ENCODE measurements around the gene PHF2.

PHF2 gene
- long read RNA-seq, donor 1, result 0 reads
- long read RNA-seq, donor 2, full-length matches to known transcripts, result 1 of 1 reads
- long read RNA-seq, donor 2, partial matches to known transcripts, result 0 of 1 reads
- long read RNA-seq, donor 2, other reads (novel, unspliced or antisense), result 0 of 1 reads
- long read RNA-seq, donor 3, result 0 reads
- long read RNA-seq, donor 4, partial matches to known transcripts, result 27 of 27 reads
- long read RNA-seq, donor 4, other reads (novel, unspliced or antisense), result 0 of 27 reads
- long read RNA-seq, donor 5, result 0 reads
- long read RNA-seq, donor 6, partial matches to known transcripts, result 26 of 26 reads
- long read RNA-seq, donor 6, other reads (novel, unspliced or antisense), result 0 of 26 reads
- long read RNA-seq, donor 7, partial matches to known transcripts, result 45 of 45 reads
- long read RNA-seq, donor 7, other reads (novel, unspliced or antisense), result 0 of 45 reads
- long read RNA-seq, donor 8, result 0 reads

DNA sequence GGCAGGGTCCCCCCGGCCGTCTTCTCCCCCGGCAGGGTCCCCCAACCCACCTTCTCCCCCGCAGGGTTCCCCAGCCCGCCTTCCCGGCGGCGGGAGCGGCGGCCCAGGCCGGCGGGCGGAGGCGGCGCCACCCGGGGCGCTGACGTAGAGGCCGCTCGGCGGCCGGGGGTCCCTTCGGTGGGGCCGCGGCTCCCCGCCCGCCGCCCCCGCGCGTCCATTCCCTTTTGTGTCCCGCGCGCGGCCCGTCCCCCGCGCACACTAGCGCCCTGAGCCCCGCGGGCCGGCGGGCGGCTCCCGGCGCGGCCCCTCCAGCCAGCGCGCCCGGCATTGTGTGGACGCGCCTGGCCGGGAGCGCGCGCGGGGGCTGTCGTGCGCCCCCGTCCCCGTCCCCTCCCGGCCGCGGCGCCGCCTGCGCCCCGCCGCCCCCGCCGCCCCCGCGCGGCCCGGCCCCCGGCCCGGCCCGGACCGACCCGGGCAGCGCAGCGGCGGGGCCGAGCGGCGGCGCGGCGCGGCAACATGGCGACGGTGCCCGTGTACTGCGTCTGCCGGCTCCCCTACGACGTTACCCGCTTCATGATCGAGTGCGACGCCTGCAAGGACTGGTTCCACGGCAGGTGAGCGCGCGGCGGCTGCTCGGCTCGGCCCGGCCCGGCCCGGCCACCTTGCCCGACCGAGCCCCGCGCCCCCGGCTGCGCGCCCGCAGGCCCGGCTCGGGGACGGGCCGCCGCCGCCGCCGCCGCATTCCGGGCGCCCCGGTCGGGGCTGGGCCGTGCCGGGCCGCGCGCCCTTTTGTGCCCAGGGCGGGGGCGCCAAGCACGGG lies at the start of gene PHF2:
Gene PHF2 (plus strand): TSS at position 327 of the 820 bp plus-strand sequence. CDS start 190 bp downstream, at position 517.
- DNase-seq, result peak; percentile 27

DNA sequence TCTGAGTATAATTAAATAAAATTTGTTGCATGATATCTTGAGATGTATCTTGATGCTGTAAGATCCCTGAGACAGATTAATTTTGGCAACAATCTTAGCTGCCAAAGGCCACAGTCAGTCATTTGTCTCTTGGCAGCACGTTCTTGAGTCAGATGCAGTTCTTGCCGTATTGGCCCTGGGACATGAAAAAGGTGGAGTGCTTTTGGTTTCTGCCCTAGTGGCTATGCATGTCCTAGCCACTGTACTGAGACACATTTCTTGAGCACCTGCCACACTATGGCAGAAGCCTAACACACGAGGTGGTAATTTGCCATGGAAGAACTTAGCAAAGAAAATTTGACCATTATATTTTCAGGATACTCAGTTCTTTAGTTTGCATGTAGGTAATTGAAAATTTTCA lies 45.0 kb upstream of the PHF2 start:
- DNase-seq, result no peak

DNA sequence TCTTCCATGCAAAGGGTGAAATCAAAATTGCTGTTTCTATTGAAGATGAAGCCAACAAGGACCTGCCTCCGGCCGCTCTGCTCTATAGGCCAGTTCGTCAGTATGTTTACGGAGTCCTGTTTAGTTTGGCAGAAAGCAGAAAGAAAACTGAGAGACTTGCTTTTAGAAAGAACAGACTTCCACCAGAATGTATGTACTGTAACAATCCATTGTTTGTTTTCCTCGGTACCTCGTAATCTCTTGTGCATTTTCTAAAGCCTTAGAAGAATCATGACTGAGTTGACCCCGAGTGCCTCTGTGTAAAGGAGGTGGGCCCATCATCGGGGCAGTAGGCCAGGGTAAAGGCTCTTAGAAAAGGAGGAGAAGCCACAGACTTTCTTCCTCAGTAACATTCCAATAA lies 44.2 kb upstream of the PHF2 start:
- no peak for DNase-seq

DNA sequence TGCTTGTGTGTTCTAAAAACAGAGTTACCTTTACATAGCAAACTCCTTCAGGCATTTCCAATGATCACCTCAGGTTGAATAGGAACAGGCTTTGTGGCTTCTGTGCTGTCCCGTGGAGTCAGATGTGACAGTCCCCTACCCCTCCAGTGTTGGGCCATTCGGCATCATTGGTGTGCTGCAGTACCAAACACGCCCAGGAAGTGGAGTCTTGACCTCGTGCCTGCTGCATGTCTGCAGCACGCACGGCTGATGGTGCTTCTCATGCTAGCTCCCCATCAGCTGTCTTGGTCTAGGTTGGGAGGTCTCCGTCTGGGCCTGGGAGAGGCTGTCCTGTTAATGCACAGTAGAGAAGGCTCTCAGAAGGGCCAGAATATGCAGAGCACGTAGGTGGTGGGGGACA lies 42.5 kb upstream of the PHF2 start:
- no peak for DNase-seq

DNA sequence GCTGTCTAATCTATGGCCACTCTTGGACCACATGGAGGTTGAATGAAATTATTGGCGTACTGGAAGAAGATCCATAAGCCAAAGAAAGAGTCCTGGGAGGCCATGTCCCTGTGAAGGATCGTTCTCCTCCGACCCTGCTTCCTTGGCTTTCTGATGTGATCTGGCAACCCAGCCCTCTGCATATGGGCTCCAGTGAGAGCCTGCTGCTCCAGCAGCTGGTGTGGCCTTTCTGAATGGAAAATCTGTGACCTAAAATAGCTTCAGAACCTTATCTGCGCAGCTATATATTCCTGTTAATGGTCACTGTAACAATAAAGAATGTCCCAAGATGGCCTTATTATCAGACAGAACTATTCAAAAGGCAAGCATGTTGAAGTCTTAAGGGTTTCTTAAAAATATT lies 40.2 kb upstream of the PHF2 start:
- no peak for DNase-seq

DNA sequence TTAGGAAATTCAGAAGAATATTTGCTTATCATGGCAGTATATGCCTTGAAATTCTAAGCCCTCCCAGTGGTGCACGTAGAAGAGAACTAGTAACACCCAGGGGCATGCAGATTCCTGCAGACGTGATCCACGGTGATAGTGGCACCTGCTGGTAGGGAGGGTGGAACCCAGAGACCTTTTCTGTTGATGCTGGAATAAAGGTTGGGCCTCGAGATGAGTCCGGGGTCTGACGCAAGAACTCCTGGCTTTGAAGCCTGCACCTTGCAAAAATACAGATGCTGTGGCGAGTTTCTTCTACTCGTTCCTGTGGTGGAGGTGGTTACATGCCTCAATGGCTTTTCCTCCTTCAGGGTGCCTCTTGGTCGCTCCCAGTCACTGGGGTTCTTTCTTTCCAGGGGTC lies 39.5 kb upstream of the PHF2 start:
- no peak for DNase-seq

DNA sequence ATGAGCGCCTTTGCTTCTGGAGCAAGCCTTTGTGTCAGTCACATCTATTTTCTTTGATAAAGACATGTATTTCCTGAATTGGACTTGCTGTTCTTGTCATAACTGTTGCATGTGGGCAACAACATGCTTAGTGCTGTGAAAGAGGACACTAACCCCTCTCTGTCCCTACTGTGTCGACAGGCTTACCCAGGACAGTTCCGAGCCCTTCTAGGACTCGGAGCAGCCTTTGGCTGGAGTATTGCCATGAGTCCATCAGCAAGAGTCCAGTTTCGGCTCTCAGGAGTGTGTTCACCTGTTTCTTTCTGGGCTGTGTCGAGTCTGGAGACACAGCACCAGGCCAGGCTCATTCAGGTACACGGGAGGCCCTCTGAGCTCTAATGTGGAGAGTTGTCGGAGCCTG lies 36.1 kb upstream of the PHF2 start:
- DNase-seq, result no peak

DNA sequence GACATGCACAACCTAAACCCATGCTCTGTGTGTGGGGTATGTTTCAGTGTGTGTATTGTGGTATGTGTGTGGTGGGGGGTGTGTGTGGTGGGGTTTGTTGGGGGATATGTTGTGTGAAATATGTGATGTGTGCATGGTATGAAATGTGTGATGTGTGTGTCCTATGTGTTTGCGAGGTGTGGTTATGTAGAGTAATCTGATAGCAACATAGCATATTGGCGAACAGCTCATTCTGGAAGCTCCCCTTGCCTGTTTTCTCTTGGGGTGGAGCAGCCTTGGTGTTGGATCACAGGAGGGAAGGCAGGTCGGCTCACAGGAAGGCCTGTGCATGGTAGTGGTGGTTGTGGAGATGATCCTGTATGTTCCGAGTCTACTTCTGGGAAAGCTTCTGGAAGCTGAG lies 35.4 kb upstream of the PHF2 start:
- DNase-seq, result no peak

DNA sequence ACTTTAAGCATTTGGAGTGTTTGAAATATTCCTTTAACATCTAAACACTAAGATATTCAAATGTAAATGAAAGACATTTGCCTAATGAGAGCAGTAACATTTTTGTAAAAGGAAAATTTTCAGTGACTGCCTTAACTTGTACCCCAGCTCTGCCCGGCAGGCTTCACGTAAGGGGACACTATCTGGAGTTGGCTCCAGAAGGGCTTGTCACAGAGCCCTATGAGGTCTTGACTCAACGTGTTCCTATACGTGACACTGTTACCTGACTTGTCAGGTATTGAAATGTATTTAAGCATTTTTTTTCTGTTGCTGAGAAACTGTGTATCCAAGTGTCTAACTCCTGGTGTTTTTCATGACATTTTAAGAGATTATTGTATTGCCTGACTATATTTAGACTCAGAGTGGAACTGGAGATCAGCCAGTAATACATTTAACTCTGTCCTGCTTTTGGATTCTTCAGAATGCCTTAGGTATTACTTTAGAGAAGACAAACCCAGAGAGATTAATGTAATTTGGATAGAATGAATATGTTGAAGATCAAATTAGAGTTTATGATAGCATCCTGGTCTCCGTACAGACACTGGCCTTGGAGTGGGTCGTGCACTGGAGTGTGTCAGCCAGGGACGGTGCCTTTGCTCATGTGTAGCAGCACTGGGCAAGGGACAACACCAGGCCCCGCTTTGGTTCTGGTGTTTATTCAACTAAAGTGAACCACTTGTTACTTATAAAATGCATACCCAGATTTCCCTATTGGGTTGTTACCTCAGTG lies 34.6 kb upstream of the PHF2 start:
- no peak for DNase-seq

DNA sequence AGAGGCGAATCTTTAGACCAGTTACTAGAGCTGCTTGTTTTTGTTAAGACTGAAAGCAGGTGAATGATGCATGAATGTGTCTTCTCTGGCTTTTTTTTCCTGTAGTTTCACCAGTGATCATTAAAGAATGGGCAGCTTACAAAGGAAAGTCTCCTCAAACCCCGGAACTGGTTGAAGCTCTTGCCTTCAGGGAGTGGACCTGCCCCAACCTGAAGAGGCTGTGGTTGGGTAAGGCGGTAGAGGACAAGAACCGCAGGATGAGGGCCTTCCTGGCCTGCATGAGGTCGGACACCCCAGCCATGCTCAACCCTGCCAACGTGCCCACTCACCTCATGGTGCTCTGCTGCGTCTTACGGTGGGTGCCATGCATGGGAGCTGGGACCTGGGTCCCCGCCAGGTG lies 33.3 kb upstream of the PHF2 start:
- no peak for DNase-seq

DNA sequence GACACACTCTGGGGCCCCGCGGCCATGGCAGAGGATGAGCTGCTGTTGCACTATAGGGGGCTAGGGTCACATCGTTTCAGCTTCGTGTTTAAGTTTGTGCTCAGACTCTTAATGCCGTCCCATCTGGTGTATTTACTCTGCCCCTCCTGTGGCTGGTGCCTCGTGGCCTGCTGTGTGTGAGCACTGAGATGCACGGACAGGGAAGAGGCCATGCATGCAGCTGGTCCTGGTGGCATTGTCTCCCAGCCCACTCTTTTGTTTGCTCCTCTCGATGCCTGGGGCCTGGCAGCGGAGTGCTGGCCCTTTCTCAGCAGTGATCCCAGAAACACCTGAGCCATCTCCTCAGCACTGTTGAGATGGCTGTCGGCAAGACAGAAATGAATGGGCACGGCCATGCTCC lies 30.0 kb upstream of the PHF2 start:
- no peak for DNase-seq

DNA sequence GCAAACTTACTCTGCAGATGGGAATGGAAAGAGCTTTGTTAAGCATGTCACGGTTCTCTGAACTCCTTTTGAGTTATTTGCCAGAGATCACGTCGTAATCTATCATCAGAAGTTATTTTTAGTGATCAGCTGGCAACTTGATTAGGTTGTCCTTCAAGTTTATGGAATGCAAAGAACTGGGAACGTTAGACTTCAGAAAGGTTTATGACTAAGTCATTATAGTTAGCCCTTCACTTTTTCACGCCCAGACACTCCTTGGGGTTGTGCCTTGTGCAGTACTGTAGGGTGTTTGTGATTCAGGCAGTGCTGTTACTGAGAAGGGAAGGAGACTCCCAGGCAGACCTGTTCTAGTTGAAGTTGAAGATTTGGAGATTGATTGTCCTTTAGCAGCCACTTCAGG lies 26.8 kb upstream of the PHF2 start:
- DNase-seq, result no peak

DNA sequence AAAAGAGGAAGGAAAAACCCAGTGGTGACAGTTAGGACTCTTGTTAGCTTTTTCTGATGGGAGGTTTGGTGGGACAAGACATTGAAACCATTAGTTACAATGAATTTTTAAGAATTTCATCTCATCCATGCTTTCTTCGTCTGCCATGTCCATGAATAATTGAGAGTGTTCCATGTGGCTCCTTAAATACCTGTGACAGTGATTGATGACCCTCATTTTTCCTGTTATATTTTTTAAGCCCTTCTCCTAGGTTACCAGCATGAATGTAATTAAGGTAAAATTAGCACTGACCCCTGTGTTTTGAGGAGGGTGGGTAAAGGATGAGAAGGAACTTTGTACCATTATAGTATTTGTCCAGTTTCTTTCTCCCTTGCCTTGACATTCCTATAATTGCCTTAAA lies 23.5 kb upstream of the PHF2 start:
- no peak for DNase-seq

DNA sequence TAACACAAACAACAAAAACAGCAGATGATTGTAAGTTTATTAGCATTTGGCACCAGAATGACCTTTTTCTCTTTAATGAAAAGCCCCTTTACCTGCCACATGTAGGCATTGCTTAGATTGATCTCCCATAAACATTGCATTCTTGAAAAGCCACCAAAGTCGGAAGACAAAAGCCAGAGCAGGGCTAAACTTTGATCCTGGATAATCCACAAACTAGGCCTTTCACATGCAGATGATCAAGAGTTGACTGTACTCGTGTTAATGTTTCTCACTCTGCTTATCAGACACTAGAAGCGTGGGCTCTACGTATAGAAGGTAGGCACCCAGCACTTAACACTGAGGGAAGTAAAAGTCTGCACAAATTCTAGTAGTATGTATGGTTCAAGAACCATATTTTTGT lies 21.0 kb upstream of the PHF2 start:
- DNase-seq, result no peak

DNA sequence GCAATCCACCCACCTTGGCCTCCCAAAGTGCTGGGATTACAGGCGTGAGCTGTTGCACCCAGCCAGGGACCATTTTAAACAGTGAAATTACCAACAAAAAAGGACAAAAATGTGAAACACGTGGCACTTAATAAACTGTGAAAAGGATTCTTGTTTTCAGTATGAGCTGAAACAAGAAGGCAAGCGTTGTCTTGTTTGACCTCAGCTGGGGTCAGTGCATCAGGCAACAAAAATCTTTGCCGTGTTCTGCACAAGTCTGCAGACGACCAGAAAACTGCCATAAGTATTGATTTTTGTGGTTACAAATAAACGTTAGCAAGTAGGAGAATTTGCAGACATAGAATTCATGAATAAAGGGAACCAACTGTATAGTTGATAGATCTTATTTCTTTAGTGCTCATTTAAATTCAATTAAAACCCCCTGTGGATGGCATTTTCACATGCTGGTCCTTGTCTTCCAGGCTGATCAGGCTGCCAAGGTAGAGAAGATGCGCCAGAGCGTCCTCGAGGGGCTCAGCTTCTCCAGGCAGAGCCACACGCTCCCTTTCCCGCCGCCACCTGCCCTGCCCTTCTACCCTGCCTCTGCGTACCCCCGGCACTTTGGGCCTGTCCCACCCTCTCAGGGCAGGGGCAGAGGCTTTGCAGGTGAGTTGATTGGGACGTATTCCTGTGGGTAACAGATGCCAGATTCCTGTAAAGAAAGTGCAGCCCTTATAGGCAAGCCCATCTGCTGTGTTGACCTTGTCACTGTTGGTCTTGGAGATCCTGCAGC lies 18.8 kb upstream of the PHF2 start:
- no peak for DNase-seq

DNA sequence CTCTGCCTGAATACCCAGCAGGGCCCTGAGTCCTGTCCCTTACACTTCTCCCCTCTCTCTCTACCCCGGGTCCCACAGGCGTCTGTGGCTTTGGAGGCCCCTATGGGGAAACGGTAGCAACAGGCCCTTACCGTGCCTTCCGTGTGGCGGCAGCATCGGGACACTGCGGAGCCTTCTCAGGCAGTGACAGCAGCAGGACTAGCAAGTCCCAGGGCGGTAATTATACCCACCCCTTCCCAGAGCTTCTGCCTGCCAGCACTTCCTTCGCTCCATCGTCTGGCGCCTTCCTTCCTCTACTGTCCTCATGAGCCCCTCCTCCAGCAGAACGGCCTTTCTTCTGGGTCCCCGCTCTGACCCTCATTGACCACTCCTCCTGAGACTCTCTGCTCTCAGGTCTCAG lies 17.9 kb upstream of the PHF2 start:
- DNase-seq, result no peak

DNA sequence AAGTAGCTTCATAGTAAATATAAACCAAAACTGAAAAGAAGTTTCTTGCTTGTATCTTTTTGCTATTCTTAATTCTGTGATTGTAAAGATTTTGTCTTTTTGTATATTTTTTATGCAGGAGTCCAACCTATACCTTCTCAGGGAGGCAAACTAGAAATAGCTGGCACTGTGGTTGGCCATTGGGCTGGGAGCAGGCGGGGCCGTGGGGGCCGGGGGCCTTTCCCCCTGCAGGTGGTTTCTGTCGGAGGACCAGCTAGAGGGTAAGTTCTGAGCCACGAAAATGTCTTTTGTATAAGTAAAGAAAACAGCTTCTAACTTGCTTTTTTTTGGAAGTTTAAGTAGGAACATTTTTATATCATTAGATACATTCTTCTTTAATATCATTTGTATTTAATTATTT lies 15.4 kb upstream of the PHF2 start:
- DNase-seq, result no peak

DNA sequence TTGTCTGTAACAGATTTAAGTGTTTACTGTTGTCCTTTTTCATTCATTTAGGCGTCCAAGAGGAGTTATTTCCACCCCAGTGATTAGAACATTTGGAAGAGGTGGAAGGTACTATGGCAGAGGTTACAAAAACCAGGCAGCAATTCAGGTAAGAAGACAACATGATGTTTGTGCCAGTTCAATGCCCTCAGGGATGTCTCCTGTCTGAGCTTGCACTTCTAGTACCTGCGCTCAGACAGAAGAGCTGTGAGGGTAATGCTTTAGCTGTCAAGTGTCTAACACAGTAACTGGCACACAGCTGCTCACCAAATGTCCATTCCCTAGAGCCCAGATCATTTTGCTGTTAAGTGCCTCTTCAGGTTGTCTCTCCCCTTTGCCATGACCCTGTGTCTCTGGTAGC lies 14.2 kb upstream of the PHF2 start:
- DNase-seq, result no peak

DNA sequence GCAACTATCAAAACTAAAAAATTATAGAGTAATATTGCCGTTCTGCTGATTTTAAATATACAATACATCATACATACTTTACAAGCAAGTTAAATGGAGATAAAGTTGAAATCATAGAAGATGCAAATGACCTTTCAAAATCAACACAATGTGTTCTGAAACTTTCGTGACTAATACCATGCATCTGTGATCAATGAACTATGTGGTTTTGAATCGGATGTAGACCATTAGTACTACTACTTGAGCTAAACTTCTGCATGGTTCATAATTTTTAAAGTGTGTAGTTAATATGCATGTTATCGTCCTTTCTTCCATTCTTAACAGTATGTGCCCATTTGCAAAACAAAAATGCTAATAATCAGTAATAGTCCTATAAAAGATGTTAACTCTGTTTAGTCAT lies 11.3 kb upstream of the PHF2 start:
- DNase-seq, result no peak

DNA sequence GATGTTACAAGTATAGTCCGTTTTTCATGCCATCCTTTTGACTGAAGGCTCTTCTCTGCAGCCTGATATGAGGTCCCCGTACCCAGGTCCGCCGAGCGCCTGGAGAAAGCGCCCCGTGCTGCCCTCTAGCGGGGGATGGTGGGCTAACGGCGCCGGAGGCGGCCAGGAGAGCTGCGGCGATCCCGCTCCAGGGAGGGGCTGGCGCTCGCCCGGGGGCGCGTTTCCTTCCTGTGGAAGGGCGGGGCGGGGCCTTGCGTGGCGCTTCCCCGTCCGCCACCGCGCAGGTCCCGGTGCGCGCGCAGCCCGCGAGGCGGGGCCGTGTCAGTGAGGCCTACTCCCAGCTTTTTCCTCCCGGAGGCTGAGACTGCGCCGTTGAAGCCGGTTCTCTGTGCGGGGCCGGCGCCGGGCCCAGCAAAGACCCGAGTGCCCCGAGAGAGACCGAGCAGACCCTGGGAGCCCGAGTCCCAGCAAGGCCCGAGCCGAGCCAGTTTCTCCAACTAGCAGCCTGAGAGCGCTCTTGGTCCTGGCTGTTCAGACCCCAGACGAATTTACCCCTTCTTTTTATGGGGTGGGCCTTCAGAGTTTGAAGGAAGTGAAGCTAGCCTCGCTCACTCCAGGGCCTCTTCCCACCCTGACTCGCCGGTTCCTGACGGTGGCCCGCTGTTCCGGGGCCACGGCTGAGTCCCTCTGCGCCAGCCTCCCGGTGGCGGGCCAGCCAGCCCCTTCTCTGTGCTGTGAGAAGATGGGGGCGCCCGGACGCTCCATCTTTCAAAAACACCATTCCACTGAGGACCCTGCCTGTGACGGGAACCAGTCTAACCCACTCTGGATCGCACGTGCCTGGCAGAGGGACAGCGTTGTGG lies 9.7 kb upstream of the PHF2 start:
- DNase-seq, result peak; percentile 93

DNA sequence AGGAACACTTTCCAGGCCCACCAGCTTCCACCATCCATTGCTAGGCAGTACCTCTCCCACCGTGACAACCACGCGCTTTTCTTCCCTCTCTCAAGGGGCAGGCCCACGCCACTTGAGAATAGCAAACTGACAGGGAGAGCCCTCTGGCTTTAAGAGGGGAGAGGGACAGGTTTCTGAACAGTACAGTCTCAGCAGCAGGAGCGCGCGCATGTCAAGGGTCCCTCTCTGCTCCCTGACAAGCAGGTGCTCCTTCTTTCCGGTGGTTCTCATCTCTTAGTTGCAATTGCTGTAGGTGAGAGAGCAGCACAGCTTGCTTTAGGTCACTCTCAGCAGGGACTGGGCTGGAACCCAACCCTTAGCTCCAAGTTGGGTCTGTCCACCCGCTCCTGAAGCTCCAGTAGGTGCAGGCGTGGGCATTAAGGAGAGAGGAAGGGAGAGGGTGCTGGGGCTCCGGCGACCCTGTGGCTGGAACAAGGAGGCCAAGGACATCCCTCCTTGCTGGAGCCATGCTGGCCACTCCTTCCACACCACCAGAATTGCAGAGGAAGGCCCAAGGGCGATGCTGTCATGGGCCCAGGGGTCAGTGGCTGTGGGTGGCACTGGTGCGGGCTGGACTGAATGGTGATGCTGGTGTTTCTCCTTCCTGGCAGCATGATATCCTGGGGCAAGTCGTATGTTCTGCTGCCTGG lies 9.0 kb upstream of the PHF2 start:
- no peak for DNase-seq

All from right kidney (tissue), 9 donors.